LNCAP (cell line): ENCODE results near the gene FGF14.

Experiments used
- TF ChIP-seq, protein P1 (sequence below): fragments of 450-650 bp; IDR thresholded peaks from 2 replicates; pipeline ENCODE4 v1.5.1; 2017; ENCODE audit warnings: mild to moderate bottlenecking

FGF14 gene

DNA sequence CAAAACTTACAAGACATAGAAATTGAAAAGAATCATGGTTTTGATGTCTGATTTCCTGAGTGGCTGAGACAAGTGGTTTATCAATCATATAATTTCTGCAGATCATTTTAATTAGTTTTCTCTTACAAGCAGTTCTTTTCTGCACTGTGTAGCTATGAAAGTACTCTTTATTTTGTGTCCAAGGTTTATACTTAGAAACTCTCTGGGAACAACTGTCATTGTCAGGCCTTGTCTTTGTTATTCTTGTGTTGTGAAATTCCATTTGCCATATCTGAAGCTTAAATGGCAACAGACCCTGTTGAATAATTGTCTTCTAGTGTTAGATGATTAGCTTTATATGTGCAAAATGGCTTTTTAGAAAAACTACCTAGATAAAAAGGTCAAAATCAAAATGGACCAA, 312.1 kb downstream of the FGF14 start:
- TF ChIP-seq, protein P1, sequence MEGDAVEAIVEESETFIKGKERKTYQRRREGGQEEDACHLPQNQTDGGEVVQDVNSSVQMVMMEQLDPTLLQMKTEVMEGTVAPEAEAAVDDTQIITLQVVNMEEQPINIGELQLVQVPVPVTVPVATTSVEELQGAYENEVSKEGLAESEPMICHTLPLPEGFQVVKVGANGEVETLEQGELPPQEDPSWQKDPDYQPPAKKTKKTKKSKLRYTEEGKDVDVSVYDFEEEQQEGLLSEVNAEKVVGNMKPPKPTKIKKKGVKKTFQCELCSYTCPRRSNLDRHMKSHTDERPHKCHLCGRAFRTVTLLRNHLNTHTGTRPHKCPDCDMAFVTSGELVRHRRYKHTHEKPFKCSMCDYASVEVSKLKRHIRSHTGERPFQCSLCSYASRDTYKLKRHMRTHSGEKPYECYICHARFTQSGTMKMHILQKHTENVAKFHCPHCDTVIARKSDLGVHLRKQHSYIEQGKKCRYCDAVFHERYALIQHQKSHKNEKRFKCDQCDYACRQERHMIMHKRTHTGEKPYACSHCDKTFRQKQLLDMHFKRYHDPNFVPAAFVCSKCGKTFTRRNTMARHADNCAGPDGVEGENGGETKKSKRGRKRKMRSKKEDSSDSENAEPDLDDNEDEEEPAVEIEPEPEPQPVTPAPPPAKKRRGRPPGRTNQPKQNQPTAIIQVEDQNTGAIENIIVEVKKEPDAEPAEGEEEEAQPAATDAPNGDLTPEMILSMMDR, result no peak

DNA sequence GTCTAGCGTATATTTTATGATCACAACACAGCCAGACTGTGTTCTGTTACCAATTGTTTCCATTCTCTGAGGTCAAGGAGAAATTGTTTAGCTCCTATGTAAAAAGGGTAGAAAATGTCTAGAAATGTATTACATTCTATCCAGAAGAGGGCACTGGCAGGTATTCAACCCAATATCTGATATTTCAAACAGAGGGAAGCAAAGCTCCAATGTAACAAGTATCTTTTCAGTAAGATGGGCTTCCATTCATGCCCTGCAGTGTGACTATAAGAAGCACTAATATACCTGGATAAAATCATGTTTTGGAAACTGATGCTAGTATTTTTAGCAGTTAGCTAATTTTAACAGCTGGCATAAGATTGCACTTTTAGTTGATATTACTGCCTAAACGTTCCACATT, 312.7 kb downstream of the FGF14 start:
- TF ChIP-seq, protein P1, result no peak

DNA sequence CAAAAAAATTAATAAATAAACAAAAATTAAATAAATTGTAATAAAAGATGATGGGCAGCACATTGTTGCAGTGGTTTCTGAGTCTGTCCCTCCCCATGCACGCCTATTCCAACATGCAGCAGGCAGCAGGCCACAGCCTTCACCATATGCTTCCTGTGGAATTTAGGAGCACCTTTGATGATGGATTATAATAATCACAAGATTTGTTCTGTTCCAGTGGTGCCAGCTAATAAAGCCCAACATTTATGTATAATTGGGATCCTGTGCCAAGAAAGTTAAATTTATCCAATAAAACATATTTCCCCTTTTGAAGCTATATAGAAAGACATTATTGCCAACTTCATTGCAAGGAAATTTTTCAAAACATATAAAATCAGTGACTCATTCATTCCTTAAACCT, 328.6 kb downstream of the FGF14 start:
- TF ChIP-seq, protein P1, result no peak

DNA sequence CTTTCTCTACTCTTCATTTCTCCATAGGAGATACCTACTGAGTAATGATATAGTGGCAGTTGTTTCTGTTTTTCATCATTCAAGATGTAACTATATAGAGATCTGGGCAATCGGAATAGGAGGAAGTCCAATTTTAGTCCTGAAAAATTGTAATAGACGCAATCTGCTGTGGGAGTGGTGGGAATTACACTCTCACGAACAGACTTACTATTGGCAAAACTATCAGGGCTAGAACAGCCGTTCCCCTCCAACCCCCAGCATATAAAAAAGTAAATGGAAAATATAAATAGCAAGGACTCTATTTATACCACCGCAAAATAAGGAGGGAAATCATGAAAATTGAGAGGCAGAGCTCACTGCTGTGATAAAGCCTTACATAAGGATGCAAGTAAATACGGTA, 330.1 kb downstream of the FGF14 start:
- TF ChIP-seq, protein P1, result no peak

DNA sequence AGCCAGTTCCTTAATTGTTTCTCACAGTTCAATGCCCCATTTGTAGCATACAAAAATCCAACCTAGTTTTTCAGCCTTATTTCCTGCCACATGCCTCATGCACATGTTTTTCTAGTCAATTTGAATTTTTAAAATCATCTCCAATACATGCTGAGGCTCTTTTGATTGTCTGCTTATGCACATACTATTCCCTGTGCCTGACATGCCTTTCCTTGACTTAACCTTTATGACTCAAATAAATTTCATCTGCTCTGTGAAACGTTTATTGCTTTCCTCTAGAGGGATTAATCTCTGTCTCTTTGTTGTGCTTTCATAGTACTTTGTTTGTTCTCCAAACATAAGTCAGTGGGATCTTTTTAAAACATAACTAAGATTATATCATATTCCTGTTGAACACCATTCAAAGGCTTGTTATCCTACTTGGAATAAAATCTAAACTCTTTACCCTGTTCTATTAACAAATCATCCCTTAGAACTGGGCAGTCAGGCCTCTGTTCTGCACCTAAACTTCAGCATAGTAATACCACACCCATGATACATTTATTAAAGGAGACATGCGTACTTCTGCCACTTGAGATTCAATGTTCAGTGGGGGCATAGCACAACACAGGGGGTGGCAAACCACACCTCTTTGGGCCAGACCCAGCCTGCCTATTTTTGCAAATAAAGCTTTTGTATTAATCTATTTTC, 346.6 kb downstream of the FGF14 start:
- TF ChIP-seq, protein P1, result no peak

DNA sequence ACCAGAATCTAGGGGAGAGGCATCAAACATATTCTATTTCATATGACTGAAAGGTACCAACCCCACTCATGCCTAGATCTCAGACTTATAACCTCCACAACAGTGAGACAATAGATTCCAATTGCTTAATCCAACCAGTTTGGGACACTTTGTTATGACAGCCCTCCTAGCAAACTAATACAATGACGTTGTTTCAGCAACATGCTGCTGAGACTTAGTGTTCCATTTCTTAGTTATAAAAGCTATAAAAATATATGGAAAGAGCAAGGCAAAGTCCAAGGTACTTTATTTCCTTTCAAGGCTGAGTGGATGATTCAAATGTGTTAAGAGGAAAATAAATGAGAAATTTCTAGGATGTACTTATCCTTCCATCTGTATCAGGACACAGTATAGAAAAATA, 352.0 kb downstream of the FGF14 start:
- TF ChIP-seq, protein P1, result no peak

DNA sequence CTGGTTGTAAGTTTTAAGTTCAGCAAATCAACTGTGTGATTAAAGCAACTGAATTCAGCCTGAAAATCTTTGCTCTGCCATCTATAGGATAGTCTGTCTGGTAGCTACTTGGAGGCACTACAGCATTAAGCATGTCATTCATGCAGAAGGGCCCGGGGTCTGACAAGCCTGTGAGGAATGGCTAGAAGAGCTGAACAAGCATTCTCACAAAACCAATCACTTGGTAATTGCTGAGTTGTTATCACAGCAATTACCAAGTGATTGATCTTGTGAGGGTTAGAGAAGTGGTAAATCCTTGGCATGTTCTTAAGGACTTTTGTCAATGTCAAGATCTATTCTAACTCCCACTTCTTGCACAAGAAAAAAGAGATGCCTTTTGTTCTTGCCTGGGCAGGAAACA, 356.1 kb downstream of the FGF14 start:
- TF ChIP-seq, protein P1, result no peak

DNA sequence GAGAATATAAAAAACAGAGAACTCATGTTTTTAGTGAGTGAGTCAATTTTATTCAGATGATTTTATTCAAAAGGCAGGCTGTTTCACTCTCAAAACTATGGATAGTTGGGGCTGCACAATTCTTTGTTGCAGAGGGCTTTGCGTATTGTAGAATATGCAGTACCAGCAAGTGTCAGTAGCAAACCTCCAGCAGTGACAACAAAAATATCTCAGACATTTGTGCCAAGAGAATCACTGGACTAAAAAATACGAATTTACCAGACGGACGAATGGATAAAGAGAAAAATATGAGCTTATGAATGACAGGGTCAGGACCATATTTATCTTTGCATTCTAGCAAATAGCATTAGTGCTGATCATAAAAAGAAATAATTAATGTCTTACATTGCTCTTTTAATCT, 359.1 kb downstream of the FGF14 start:
- TF ChIP-seq, protein P1, result no peak
